HG02970 (cell line): ENCODE results near the gene PPP1R26.
A peak's percentile ranks its signal among the peaks of the same experiment; 100 is the strongest.

Source experiments
- ATAC-seq: cut with Tn5 transposase; IDR thresholded peaks from one replicate; pipeline ENCODE4 v1.9.1; 2021; ENCODE audit warnings: mild to moderate bottlenecking, moderate library complexity, moderate number of reproducible peaks; ENCODE audit not compliant: unreplicated experiment, low FRiP score

Gene PPP1R26

DNA sequence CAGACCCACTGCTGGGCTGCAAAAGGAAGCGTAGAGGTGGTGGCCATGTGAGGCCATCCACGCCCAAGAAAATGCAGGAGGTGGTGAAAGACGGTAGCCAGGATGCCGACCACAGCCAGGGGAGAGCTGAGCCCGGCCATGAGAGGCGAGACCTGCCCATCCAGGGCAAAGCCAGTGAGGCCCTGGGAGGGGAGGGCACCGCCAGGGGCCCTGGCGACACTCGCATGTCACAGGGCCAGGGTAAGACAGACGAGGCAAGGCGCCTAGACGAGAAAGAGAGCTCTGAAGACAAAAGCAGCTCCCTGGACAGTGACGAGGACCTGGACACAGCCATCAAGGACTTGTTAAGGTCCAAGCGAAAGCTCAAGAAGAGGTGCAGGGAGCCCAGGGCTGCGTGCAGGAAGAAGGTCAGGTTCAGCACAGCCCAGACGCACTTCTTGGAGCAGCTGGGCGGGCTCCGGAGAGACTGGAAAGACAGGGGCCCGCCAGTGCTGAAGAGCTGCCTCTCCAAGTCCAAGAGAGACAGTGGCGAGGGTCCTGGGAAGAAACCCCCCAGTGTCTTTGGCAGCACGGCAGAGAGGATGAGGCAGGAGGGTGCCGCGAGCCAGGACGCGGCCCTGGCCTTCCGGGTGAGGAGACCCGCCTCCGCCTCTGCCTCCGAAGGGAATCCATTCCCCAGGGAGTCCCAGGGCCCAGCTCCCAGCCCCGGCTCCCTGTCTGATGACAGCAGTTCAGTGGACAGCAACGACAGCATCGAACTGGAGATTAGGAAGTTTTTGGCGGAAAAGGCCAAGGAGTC lies 6.9 kb downstream of the PPP1R26 start:
- ATAC-seq: no peak

DNA sequence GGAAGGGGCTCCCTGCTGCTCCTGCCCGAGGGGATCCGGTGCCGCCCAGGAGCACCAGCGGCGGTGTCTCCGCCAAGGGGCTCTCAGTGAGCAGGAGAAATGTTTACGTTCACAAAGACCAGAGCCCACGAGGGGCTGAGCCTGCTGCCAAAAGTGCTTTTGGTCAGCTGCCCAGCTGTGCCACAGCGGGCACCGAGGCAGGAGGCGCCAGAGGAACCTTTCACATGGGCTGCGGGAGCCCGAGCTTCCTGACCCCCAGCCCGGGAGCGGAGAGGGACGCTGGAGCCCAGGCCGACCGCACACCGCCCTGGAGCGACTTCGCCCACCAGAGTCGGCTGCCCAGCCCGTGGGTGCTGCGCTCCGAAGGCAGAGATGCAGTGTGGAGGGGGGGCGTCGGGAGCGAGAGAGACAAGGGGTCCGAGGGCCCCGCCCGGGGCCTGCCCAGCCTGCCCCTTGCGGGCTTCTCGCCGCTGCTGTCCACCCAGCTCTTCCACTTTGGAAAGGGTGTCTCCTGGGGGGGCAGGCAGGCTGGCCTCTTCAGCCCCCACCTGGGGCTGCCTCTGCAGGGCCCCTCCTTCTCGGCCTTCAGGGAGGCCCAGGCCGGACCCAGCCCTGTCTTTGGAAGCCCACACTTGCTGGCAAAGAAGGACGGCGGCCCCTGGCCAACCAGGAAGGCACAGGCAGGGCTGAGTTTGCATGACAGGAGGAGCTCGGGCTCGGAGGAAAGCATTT lies 7.9 kb downstream of the PPP1R26 start:
- ATAC-seq: no peak

DNA sequence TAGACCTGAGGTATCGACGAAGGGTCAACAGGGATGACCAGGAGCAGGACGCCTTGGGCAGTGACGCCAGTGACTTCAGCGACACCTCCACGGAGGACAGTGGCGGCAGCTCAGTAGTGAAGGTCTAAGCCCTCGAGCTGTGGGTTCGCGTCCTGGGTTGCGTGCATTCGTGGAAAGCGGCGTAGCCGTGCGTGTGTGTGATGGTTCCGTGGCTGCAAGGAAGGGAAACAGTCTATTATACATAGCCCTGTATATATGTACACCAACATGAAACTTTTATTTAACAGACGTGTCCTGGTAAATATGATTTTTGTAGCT lies 8.4 kb downstream of the PPP1R26 start:
- no peak for ATAC-seq

DNA sequence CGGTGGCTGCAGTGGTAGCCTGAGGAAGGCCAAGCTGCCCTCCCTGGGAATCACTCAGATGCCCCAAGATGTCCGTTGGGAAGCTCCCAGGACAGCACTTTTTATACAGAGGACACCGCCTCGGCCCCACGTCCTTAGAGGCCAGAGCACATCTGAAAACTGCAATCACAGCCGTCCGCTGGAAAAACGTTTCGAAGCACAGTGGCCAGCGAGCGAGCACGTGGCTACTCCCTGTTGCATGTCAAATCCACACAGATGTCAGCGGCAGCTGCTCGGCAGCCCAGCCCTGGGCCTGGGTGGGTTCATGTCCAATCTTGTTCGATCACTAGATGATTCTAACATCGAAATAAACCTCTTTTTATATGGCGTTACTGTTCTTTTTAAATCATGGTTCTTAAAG lies 8.9 kb downstream of the PPP1R26 start:
- no peak for ATAC-seq

DNA sequence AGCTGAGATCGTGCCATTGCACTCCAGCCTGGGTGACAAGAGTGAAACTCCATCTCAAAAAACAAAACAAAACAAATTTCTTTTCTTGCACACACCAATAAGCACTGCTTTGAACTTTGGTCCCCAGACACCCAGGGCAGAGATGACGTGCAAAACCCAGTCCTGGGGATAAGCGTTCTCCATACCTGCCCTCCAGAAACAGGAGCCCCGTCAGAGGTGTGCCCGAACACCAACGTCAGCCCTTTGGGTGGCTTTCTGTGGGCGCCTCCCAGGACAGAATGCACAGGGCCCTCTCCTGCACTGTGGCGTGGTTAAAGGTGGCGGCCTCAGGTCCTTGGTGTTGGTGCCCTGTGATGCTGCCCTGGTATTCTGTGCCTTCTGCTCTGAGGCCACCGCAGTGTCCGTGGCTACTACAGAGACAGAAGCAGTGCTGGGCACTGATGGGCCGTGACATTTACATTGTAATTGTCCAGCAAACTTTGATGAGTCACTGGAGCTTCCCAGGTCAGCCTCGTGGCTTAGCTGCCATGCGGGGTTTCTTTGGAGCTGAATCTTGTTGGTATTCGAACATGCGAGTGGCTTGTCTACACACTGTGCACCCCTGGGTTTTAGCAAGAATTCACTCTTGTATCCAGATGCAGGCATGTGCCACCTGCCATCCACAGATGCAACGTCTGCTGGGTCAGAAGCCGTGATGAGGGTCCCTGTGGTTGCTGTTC lies 9.8 kb downstream of the PPP1R26 start:
- ATAC-seq: no peak

DNA sequence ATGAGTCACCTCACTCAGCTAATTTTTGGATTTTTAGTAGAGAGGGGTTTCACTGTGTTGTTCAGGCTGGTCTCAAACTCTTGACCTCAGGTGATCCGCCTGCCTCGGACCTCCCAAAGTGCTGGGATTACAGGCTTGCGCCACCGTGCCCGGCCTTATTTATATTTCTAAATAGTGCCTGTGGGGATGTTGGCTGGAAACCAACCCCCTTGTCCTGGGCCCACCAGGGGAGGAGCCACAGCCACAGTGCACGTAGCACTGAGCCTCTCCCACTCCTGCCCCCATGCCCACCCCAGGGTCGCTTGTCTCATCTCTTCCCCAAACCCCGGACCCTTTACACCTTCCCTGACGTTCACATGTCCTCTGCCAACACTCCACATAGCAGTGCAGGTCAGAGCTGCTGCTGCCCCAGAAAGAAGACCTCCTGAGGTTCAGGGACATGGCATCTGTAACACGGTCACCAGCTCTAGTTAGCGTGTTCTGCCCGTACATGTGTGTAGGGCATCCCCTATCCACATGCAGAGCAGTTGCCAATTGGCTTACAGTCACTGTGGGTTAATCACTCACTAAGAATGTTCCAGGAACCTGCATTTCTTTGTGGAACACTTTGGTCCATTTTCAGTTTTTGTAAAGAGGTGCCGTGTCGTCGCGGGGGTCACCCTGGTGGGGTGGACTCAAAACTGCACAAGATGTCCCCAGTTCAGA lies 10.7 kb downstream of the PPP1R26 start:
- no peak for ATAC-seq

DNA sequence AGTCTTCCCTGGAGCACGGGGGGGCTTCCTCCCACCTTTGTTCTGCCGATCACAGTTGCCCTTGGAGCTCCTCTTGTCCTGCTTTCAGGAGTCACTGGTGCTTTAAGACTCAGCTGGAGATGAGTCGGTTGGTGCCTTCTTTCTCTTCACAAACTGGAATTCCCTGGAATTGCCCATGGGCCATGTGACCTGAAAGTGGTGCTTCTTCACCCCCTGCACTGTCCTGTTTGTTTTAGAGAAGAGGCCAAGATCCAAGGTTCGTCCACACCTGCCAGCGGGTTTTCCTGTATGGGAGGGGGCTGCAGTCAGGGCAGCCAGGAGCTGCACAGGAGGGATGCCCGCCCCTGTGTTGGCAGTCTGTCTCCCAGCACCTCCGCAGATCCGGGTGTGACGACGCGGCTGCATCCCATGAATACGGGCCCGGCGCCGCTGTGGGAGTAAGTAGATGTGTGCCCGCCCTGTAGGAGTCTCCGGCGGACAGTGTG lies 11.4 kb downstream of the PPP1R26 start:
- ATAC-seq: no peak

DNA sequence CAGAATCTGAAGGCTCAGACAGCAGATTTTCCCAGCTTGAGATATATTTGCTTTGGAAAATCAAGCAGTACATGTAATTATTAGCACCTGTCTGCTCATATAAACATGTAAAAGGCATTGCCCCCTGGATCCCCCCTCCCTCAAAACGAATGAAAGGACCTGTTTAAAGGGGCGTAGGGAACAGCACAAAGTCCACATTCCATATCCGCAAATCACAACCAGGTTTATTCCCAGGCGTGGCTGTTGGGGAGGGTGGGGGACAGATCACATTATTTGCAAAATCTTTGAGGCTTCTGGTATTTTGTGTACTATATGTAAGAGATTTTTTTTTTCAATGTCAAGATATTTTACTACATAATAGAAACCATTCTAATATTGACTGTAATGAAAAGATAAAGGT lies 12.2 kb downstream of the PPP1R26 start:
- no peak for ATAC-seq

DNA sequence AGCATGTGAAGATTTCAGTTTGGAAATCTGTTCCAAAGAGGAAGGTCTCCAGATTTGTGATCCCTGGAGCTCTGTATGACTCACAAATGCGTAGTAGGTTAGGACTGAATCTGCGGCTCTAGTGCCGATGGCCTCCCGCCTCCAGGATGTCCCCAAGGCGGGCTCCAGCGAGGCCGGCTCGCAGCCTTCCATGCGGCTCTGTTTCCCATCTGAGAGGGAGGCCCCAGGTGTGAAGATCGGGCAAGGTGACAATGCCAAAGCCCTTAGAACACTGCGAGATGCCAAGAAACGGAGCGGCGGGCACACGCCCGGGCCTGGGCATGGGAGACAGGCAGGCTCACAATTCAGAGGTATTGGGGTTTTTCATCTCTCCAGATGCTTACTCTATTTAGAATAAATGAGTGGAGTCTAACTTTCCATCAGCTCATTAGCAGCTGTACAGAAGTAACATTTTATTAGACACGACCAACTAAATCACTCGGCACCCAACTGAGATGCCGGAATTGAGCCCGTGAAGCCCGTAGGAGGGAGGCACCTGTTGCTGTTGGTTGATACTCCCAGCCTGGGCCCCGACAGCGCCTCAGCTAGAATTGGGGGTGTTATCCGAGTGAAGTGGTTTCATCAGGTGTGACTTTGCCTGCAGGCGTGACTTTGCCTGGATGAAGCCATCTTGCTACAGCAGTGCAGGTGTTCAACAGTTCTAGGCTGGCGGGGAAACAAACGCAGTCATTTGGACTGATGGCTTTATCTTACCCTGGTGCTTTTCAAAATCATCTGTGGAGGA lies 13.5 kb downstream of the PPP1R26 start:
- ATAC-seq: no peak

DNA sequence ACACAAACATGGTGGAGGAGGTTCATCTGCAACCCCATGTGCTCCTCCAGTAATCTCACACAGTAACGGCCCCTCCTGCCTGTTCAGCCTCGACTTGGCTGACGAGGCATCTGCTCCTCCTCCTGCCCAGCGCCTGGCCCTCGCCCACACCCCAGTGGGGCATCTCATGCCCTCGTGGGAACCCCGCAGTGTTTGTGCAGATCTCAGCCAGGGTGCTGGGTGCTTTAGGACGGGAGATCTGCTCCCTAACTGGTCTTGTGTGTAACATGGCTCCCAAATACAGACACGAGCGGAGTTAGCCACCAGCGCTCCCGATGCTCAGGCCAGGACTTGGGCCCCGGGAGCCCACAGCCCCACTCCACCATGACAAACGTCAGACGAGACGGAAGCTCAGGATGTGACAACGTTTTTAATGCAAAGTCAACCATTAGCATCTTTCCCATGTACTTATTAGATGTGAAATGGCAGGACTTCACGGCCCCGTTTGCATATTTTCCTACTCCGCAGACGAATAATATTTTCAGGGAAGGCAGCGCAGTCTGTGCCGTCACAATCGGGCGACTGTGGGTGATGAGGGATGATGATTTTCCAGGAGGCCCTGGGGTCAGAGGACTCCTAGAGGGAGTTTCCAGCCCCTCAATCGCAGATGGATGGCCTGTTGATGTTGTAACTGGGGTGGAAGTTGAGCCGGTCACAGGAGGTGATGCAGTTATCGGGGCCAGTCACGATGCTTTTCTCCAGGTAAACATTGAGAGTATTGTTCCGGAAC lies 15.4 kb downstream of the PPP1R26 start:
- no peak for ATAC-seq

DNA sequence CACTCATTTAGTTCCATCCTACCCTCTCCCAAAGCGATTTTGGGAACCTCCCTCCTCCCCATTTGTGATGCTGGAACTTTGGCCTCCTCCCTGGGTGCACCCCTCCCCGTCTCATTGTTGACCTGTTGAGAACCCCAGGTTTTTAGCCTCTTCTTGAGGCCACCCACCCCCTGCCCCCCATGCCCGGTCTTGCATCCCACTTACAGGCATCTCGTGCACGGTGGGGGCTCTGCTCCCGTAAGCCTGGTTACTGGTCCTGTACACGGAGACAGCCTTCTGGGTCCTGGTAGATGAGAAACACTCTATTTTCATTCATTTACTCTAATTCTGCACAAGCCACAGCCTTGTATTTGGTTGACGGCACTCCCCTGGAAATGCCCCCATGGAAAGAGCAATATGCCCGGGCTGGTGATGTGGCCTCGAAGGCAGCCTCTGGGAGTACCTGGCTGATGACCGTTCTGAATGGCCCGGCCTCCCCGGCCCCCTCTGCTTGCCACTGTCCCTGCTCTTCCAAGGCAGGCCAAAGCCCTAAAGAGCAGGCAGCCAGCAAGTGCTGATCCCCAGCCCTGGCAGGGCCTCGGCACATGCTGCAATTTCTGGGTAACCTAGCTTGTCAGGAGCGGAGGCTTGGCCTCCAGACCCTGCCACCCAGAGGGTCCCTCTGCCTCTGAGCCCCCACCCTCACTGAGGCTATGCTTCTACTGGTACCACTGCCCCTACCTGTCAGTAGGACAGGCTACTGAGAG lies 19.0 kb downstream of the PPP1R26 start:
- ATAC-seq: no peak

DNA sequence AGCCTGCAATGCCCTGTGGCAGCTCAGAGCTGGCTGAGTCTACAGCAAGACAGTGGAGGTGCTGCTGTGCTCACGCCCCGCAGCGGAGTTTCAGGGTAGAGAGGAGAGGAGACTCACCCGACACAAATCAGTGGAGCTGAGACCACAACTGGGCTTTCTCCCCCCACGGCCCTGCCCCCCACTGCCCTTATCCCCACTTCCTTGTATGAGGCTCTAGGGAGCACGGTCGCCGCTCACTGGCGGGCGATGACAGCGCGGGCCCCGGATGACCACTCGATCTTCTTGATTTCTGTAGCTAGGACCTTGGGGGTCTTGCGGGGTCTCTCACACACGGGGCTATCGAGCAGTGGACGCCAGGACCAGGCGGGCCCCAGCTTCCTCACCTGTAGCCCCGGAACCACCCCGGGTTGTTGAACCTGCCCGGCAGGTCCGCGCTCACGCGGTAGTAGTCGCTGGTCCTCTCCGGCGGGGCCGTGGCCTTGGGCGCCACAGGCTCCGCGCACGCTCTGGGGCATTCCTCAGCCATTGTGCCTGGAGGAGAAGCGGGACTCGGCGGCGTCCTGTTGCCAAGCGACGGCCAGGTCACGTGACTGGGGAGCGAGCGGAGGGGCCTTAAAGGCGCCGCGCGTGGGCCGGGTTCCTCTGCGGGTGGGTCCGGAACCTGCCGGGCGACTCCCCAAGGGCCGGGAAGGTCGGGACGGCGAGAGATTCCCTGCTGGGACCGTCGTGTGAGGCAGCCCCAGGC lies 19.9 kb downstream of the PPP1R26 start:
- ATAC-seq: no peak

DNA sequence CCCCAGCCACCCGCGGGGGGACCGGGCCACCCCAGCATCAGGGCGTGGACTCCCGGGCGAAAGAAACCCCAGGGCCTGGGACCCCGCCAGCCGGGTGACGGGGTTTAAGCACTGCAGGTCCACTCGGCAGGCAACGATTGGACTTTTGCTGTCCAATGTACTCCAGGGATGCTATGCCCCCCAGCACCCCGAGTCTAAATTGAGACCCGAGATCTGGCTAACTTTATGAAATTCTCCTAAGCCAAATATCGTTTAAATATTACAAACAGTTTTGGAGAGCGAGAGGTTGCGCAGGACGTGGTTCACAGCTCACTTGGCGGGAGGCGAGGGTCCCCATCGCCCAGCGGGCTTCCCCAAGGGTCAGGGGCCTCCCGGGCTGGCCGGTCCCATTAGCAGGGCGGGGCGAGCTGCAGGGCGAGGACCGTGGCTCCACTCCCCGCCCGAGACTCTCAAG lies 20.5 kb downstream of the PPP1R26 start:
- ATAC-seq: no peak

DNA sequence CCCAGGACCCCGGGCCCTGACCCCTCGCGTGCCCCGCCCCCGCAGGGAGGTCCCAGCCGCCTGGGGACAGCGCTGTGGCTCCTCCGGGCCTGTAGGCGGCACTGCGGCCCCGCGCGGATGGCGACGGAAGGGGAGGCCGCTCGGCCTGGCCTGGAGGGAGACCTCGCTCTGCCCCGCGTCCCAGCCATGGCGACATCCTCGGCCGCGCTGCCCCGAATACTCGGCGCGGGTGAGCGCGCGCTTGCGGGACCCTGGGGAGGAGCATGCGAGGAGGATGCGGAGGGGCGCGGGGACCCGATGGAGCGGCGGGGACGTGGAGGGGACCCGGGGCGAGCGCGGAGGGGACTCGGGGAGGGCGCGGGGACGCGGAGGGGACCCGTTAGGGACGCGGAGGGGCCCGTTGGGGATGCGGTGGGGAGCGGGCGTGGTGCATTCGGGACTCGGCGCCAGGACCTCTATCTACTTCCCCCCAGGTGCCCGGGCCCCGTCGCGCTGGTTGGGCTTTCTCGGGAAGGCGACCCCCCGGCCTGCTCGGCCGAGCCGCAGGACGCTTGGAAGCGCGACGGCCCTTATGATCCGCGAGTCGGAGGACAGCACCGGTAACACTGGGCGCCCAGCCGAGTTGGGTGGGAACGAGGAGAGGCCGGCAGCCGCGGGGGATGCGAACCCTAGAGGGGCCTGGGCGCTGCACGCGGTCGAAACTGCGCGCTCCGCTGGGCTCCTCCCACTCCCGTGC lies 21.1 kb downstream of the PPP1R26 start, which contains the start of gene MRPS2:
Gene MRPS2, plus strand, starts transcription at position 158 of the 736 bp plus-strand sequence. Its CDS starts 29 bp downstream, at position 187.
- ATAC-seq: peak; percentile 71

DNA sequence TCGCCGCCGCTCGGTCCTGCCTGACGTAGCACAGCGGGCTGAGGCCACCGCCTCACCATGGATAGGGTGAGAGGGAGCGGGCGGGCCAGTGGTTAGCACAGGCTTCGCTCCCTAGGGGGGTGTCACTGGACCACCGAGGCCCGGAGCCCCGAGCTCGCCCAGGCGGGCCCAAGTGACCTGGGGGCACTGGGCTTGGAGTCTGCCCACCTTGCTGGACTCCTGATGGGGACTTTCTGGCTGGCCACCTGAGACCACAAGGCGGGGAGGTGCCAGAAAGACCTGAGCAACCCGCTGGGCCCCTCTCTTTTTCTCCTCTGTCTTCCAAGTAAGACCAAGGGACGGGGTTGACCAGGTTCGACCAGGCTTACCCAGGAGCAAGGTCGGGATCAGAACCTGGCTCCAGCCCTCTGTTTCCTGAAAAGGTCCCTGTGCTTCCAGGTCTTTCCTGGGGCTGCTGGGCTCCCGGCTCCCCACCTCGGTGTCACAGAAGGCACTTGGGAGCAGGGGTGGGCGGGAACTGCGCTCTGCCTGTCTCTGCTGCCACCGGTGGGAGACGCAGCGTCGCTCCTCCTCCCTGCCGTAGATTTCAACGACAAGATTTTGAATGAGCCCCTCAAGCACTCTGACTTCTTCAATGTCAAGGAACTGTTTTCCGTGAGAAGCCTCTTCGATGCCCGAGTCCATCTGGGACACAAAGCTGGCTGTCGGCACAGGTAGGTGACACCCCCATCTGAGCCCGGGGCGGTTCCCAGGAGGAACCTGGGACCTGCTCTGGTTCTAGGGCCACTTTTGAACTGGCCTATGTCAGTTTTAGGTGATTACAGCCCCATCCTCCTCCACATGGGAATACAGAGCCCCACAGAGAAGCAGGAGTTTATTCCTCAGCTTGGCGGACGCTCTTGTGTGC lies 21.9 kb downstream of the PPP1R26 start:
- ATAC-seq: no peak
